Small intestine (tissue), 7 donors: Measurements from ENCODE around the gene ATXN3. TPM values are rescaled to one million over a fixed set of nuclear protein-coding genes. Genes with fewer than 3 reads are reported as not detected.

Source experiments
- DNase-seq, 2 donors: peaks; one replicate each; pipeline versions ENCODE4 v3.0.0 to v3.0.0-alpha.2; 2013
- FAIRE-seq: peaks from 2 replicates; lab custom pipeline; 2012; peaks lifted over from hg19 to GRCh38; lab: Jason Lieb, UNC
- H3K27ac ChIP-seq, 3 donors: one replicate each; pipeline ENCODE4 v1.5.1; 2013; ENCODE audit warnings: low read length in 2 of 3, mild to moderate bottlenecking in 2 of 3, control low read depth in 1 of 3, inconsistent platforms in 1 of 3, low read depth in 1 of 3, moderate library complexity in 1 of 3
- H3K27me3 ChIP-seq, 3 donors: one replicate each; pipeline ENCODE4 v1.6.1; 2013; ENCODE audit warnings: low read length in 3 of 3, inconsistent platforms in 1 of 3; ENCODE audit not compliant: control insufficient read depth in 3 of 3, insufficient read depth in 3 of 3
- H3K36me3 ChIP-seq, 3 donors: one replicate each; pipeline ENCODE4 v1.6.1; 2013; ENCODE audit warnings: low read length in 3 of 3, inconsistent platforms in 1 of 3, low read depth in 1 of 3, mild to moderate bottlenecking in 1 of 3, moderate library complexity in 1 of 3; ENCODE audit not compliant: control insufficient read depth in 3 of 3, insufficient read depth in 2 of 3
- H3K4me1 ChIP-seq, 3 donors: one replicate each; pipeline ENCODE4 v1.6.1; 2013; ENCODE audit warnings: low read length in 2 of 3, inconsistent platforms in 1 of 3, low read depth in 1 of 3, mild to moderate bottlenecking in 1 of 3, moderate library complexity in 1 of 3; ENCODE audit not compliant: control insufficient read depth in 3 of 3, insufficient read depth in 2 of 3
- H3K4me3 ChIP-seq, 3 donors: one replicate each; pipeline ENCODE4 v1.5.1; 2013; ENCODE audit warnings: low read length in 3 of 3, control low read depth in 1 of 3, inconsistent platforms in 1 of 3, low read depth in 1 of 3, mild to moderate bottlenecking in 1 of 3, moderate library complexity in 1 of 3
- H3K9me3 ChIP-seq, 2 donors: one replicate each; pipeline ENCODE4 v1.6.1; 2013; ENCODE audit warnings: low read depth in 1 of 2, low read length in 1 of 2; ENCODE audit not compliant: control insufficient read depth in 2 of 2, insufficient read depth in 1 of 2
- WGBS, 3 donors: extraction: QIAGEN DNeasy Blood & Tissue Kit; methylation state at CpG; one replicate each; pipeline ENCODE4 v1.1.7; 2013; 5-methylcytosine and 5-hydroxymethylcytosine counted together
- polyA plus RNA-seq, 4 donors: library from polyadenylated mRNA; stranded (reverse) in 3 of 4; unstranded in 1 of 4; fragments of 200-250 nt in 3 of 4; fragments of 120-200 nt in 1 of 4; gene quantifications; one replicate each; pipeline versions ENCODE4 v1.2.1 to v1.2.3, GENCODE V29; 2013
- donor health status: healthy with polysubstance abuse.
- donor health status: control.
- donor health status: control.
- donor health status: Bipolar disorder and iron deficiency.
- donor health status: healthy.

The ATXN3 gene
- polyA plus RNA-seq, 4 donors = 6.8 to 15.6 (median 9.0) TPM

DNA sequence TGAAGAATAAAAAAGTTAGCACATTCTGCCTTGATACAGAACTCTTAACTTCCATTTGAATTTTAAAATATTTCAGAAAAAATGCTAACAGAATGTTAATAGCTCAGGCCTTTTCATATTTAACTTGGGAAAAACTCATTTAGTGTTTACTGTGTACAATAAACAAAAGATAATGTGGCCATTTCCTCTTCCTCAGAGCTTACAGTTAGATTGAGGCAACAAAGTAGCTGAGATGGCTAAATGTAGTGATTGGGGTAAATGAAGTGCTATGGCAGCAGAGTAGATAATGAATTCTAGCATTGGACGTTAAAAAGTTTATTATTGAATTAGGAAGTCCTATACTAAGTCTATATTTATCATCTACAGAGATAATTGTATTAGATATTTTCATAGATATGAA lies 28.1 kb upstream of the ATXN3 start:
- H3K4me1 ChIP-seq = no peaks in the 10 kb centered on the region
- no peaks in the 10 kb centered on the region for H3K27me3 ChIP-seq
- FAIRE-seq = no peak
- WGBS, 3 donors = 47 to 61% (median 58%) methylated on average over 1 of the region's 1 CpG
- peaks cover 4 to 36% (median 10%) of the 10 kb centered on the region in 3 donors for H3K36me3 ChIP-seq
- H3K9me3 ChIP-seq = no peaks in the 10 kb centered on the region
- no peak for DNase-seq
- no peak overlapping the region for H3K4me3 ChIP-seq
- H3K27ac ChIP-seq = no peak overlapping the region

DNA sequence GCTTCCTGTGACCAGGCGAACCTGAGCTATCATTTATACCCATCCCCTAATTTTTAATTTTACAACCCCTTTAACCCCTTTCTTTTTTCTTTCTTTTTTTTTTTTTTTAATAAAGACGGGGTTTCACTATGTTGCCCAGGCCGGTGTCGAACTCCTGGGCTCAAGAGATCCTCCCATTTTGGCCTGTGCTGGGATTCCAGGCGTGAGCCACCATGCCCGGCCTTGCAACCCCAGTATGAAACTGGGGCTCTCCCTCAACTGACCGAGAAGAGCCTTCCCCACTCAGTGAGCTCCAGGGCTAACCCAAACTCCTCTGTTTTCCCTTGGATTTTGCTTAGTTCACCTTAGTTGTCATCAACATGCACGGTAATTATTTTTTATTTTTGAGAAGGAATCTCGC lies 16.4 kb upstream of the ATXN3 start:
- no peaks in the 10 kb centered on the region for H3K9me3 ChIP-seq

DNA sequence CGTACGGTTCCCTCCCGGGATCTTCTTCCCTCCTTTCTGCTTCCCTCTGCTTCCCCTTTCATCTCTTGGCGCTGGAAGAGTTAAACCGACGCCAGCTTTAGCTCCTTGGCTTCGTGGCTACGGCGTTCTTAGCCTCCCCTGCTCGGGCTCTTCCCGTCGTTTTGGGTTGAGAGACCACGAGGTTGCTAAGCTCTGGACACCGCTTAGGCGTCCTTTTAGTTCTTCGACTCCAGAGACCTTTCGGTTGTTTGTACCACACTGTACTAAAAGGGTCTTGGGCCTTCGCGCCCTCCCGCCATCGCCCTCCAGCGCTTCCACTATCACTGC lies 15.9 kb upstream of the ATXN3 start:
- 0 to 1% (median 0%) methylated on average over 22 of the region's 22 CpGs for WGBS, 3 donors
- Histone ChIP-seq H3K27ac (peak overlapping the region; percentile 76 to 98 (median 86)), H3K4me3 (peak overlapping the region; percentile 75 to 91 (median 89)), H3K9me3 (no peaks in the 10 kb centered on the region), H3K27me3 (no peaks in the 10 kb centered on the region), H3K4me1 (peaks cover 0 to 15% (median 10%) of the 10 kb centered on the region in 3 donors), H3K36me3 (peaks cover 0 to 9% (median 0%) of the 10 kb centered on the region in 3 donors)
- DNase-seq = peak in 1 of 2 donors; percentile 43
- FAIRE-seq = no peak

More for the DNA sequence above, 16.4 kb upstream of the ATXN3 start:
- Histone ChIP-seq H3K4me1 (peaks cover 0 to 15% (median 10%) of the 10 kb centered on the region in 3 donors), H3K4me3 (peak overlapping the region; percentile 75 to 91 (median 89)), H3K27me3 (no peaks in the 10 kb centered on the region), H3K36me3 (peaks cover 0 to 9% (median 0%) of the 10 kb centered on the region in 3 donors), H3K27ac (peak overlapping the region in 2 of 3 donors; percentile 86 to 98)
- WGBS, 3 donors = 31 to 36% (median 32%) methylated on average over 9 of the region's 9 CpGs
- DNase-seq (no peak), FAIRE-seq (no peak)

DNA sequence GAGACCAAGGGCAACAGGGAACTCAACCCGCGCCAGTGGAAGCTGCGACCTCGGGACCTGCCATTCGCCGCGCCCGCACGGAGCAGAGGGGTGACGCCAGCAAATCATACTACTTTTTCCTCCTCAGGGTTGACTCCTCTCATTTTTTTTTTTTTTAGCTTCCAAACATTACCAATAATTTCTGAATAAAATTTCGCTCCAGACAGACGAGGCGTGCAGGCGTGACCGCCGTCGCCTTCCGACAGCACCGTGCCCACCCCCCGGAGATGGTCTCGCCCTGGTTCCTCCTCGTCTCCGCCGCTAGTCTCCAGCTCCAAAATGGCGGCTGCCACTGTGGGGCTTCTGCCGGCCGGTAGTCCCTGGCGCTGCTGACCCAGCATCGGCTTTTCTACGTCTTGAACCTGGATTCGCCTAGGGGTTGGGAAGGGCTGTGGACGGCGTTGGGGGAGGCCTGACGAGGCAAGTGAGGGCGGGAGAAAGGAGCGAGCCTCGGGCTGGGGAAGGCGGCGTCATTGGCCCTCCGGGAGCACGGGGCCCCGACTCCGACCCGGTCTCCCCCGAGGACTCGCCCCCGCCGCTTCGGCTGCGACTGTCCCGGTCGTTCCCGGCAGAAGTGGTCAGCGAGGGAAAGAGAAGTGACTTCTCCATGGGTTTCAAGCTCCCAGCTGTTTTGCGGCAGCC lies 15.4 kb upstream of the ATXN3 start, which contains the start of the genes CPSF2 and NDUFB1:
TSS of gene CPSF2 (plus strand) at position 300 of the 681 bp plus-strand sequence. CDS start 9,016 bp downstream, outside the sequence.
TSS of gene NDUFB1 (minus strand) at position 37 of the 681 bp plus-strand sequence. CDS start 4,069 bp downstream, outside the sequence.
- 0 to 1% (median 0%) methylated on average over 46 to 55 of the region's 55 CpGs for WGBS, 3 donors
- Histone ChIP-seq H3K4me1 (peaks cover 0 to 15% (median 10%) of the 10 kb centered on the region in 3 donors), H3K27ac (peak within 1 kb of the TSS; percentile 76 to 98 (median 86)), H3K36me3 (peaks cover 0 to 10% (median 0%) of the 10 kb centered on the region in 3 donors), H3K27me3 (no peaks in the 10 kb centered on the region), H3K9me3 (no peaks in the 10 kb centered on the region), H3K4me3 (peak within 1 kb of the TSS; percentile 75 to 91 (median 89))
- DNase-seq (peak; percentile 78 to 93), FAIRE-seq (no peak)

DNA sequence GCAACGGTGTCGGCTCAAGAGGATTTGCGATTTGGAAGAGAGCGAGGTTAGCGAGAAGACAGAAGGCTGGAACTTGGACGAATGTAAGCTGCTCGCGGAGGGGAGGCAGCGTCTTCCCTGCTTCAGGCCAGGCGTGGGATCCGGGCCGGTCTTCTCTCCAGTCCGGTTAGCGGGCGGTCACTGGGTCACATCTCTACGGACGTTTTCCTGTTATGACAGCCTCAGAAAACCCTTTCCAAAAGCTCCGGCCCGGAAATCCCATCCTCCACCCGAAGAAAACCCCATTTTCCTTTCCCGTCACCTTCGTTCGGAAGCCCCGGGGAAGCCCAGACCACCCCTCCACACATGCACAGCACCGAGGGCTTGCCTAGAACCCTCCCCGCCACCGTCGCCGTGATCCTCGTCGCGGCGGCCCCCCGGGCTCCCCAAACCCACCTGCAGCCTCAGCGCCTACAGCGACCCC lies 14.9 kb upstream of the ATXN3 start:
- FAIRE-seq (no peak), DNase-seq (no peak)
- Histone ChIP-seq H3K27me3 (no peaks in the 10 kb centered on the region), H3K27ac (peak overlapping the region; percentile 76 to 98 (median 86)), H3K36me3 (peaks cover 0 to 10% (median 0%) of the 10 kb centered on the region in 3 donors), H3K4me3 (peak overlapping the region; percentile 75 to 91 (median 81)), H3K9me3 (no peaks in the 10 kb centered on the region), H3K4me1 (peaks cover 0 to 15% (median 10%) of the 10 kb centered on the region in 3 donors)
- WGBS, 3 donors = 0 to 1% (median 1%) methylated on average over 36 of the region's 36 CpGs

DNA sequence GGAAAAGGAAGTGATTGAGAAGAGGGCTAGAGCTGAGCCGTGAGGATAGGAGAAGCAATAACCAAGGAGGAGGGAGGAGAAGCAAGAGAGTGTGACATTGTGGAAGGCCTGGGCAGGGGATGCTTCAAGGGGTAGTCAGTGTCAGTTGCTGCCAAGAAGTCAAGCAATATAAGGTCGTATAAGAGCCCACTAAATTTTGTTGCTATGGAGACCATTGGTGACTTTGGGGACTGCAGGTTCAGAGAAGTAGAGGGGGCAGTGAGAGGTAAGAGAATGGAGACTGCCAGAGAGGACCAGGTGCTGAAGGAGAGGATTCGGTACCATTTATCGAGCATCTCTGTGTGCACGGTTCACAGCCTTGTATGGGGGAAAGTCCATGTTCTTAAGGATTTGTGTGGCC lies 3.1 kb upstream of the ATXN3 start:
- no peak for DNase-seq
- Histone ChIP-seq H3K27ac (no peak overlapping the region), H3K4me3 (no peak overlapping the region), H3K9me3 (no peaks in the 10 kb centered on the region), H3K27me3 (peaks cover 0 to 2% (median 0%) of the 10 kb centered on the region in 3 donors), H3K36me3 (peaks cover 0 to 2% (median 0%) of the 10 kb centered on the region in 3 donors), H3K4me1 (peaks cover 0 to 4% (median 0%) of the 10 kb centered on the region in 3 donors)
- 79 to 93% (median 87%) methylated on average over 5 of the region's 5 CpGs for WGBS, 3 donors
- FAIRE-seq = no peak

DNA sequence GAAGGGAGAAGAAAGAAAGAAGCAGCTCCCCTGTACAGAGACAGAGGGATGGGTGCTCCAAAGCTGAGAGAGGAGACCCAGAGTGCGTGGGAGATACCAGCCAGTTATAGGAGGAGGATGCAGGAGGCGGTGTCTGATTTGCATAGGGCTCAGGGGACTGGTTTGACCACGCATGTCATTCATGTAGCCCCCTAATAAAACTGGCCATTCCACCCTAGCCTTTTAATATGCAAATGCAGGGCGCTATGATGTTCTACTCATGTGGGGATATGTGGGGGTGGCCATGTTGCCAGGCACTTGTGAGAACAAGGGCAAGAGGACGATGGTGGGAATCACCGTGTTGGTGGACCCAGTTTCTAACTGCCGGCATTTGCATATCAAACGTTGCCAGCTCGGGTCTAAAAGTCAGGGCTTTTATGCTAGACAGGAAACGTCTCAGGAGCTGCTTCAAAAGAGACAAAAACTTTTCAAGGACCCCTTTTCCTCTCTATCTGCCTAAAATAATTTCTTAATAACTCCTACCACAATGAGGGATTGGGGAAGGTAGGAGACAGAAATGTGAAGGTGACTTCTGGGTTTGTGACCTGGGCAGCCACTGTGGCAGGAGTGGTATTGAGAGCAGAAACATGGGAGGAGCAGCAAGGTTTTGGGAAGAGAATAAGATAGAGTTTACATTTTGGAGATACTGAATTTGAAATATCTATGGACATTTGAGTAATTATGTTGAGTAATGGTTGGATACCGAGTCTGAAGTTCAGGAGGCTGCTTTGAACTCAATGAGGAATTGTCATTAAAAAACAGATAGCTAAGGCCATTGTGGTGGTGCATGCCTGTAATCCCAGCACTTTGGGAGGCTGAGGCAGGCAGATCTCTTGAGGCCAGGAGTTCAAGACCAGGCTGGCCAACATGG lies 2.2 kb upstream of the ATXN3 start:
- no peak overlapping the region for H3K27ac ChIP-seq
- no peak for FAIRE-seq
- no peak overlapping the region for H3K4me3 ChIP-seq
- H3K36me3 ChIP-seq = peaks cover 0 to 2% (median 0%) of the 10 kb centered on the region in 3 donors
- no peaks in the 10 kb centered on the region for H3K9me3 ChIP-seq
- H3K27me3 ChIP-seq = peaks cover 0 to 2% (median 0%) of the 10 kb centered on the region in 3 donors
- H3K4me1 ChIP-seq = peaks cover 0 to 4% (median 0%) of the 10 kb centered on the region in 3 donors
- 20 to 25% (median 23%) methylated on average over 11 of the region's 11 CpGs for WGBS, 3 donors
- DNase-seq = no peak

DNA sequence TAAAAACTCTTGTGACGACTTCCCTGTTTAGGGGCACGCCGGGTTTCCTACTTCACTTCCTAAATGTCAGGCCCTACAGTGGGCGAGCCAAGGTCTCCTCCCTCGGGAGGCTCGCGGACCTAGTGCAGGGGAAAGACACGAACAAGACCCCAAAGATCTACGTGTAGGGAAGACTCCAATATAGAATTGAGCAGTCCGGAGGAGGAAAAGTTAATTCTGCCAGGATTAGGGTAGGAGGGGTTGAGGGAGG lies 564 bp downstream of the ATXN3 start:
- Histone ChIP-seq H3K4me1 (peaks cover 0 to 4% (median 0%) of the 10 kb centered on the region in 3 donors), H3K4me3 (peak overlapping the region; percentile 93 to 96 (median 95)), H3K27me3 (peaks cover 0 to 2% (median 0%) of the 10 kb centered on the region in 3 donors), H3K9me3 (no peaks in the 10 kb centered on the region), H3K27ac (peak overlapping the region; percentile 71 to 91 (median 91)), H3K36me3 (peaks cover 0 to 2% (median 0%) of the 10 kb centered on the region in 3 donors)
- WGBS, 3 donors = 0 to 1% (median 1%) methylated on average over 10 of the region's 10 CpGs
- DNase-seq (peak in 1 of 2 donors; percentile 30), FAIRE-seq (no peak)
